Parathyroid adenoma (tissue), 2 donors: ENCODE measurements around the gene TAF1.
"Not testable (repeated sequence)": the region's sequence is repeated elsewhere in the genome, so short reads cannot be mapped to it uniquely, and the experiment has no call there.

ENCODE experiments used
- H2AFZ ChIP-seq: fragments of 300-600 bp; sonication (generic); one replicate; pipeline ENCODE4 v1.7.0; 2017; ENCODE audit warnings: antibody characterized with exemption, mild to moderate bottlenecking
- H3K27ac ChIP-seq: fragments of 300-600 bp; sonication (generic); one replicate; pipeline ENCODE4 v1.7.0; 2017
- H3K27me3 ChIP-seq: fragments of 300-600 bp; sonication (generic); one replicate; pipeline ENCODE4 v1.7.0; 2017; ENCODE audit warnings: low read length; ENCODE audit not compliant: control insufficient read depth, insufficient read depth
- H3K36me3 ChIP-seq: fragments of 300-600 bp; sonication (generic); one replicate; pipeline ENCODE4 v1.7.0; 2017; ENCODE audit warnings: low read length; ENCODE audit not compliant: control insufficient read depth, insufficient read depth
- H3K4me1 ChIP-seq: fragments of 300-600 bp; sonication (generic); one replicate; pipeline ENCODE4 v1.7.0; 2017; ENCODE audit warnings: control low read depth
- H3K4me2 ChIP-seq: fragments of 300-600 bp; sonication (generic); one replicate; pipeline ENCODE4 v1.7.0; 2017; ENCODE audit warnings: low read length
- H3K4me3 ChIP-seq: fragments of 300-600 bp; sonication (generic); one replicate; pipeline ENCODE4 v1.7.0; 2017; ENCODE audit warnings: low read depth, low read length
- H3K79me2 ChIP-seq: fragments of 300-600 bp; sonication (generic); one replicate; pipeline ENCODE4 v1.7.0; 2017; ENCODE audit warnings: control low read depth
- H3K9ac ChIP-seq: fragments of 300-600 bp; sonication (generic); one replicate; pipeline ENCODE4 v1.7.0; 2017; ENCODE audit warnings: mild to moderate bottlenecking
- H3K9me3 ChIP-seq: fragments of 300-600 bp; sonication (generic); one replicate; pipeline ENCODE4 v1.7.0; 2017; ENCODE audit warnings: low read length; ENCODE audit not compliant: control insufficient read depth
- CTCF ChIP-seq: fragments of 300-600 bp; sonication (generic); IDR thresholded peaks from one replicate; pipeline ENCODE4 v1.7.0; 2017; ENCODE audit warnings: antibody characterized with exemption, mild to moderate bottlenecking
- donor health status: primary hyperparathyroidism.

TAF1 gene

GRCh38 chrX:71450433-71451106 lies 84.4 kb downstream of the TAF1 start:
- no peak overlapping the region for H3K4me3 ChIP-seq
- no peak overlapping the region for H3K4me2 ChIP-seq
- H3K36me3 ChIP-seq, result no peaks in the 10 kb centered on the region
- TF ChIP-seq CTCF, result no peak
- H2AFZ ChIP-seq, result no peak overlapping the region
- H3K9me3 ChIP-seq, result no peaks in the 10 kb centered on the region
- no peak overlapping the region for H3K9ac ChIP-seq
- H3K27me3 ChIP-seq, result no peaks in the 10 kb centered on the region
- H3K79me2 ChIP-seq, result no peaks in the 10 kb centered on the region
- H3K27ac ChIP-seq, result no peak overlapping the region
- H3K4me1 ChIP-seq, result no peaks in the 10 kb centered on the region

DNA sequence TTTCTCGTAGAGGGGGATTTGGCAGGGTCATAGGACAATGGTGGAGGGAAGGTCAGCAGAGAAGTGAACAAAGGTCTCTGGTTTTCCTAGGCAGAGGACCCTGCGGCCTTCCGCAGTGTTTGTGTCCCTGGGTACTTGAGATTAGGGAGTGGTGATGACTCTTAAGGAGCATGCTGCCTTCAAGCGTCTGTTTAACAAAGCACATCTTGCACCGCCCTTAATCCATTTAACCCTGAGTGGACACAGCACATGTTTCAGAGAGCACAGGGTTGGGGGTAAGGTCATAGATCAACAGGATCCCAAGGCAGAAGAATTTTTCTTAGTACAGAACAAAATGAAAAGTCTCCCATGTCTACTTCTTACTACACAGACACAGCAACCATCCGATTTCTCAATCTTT lies 85.4 kb downstream of the TAF1 start:
- not testable (repeated sequence) for H3K4me2 ChIP-seq, H3K4me3 ChIP-seq, H3K4me1 ChIP-seq, H3K27ac ChIP-seq, H2AFZ ChIP-seq, H3K9me3 ChIP-seq, H3K79me2 ChIP-seq, H3K36me3 ChIP-seq, H3K27me3 ChIP-seq, H3K9ac ChIP-seq

DNA sequence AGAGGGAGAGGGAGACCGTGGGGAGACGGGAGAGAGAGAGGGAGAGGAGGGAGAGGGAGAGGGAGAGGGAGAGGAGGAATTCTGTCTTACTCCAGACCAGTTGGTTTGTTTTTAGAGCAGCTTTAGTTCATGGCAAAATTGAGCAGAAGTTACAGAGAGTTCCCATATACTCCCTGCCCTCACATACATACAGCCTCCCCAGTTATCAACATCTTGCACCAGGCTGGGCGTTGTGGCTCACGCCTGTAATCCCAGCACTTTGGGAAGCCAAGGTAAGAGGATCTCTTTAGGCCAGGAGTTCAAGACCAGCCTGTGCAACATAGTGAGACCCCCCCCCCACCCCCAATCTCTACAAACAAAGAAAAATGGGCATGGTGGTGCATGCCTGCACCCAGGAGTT lies 86.9 kb downstream of the TAF1 start:
- H2AFZ ChIP-seq, result no peak overlapping the region
- H3K27ac ChIP-seq, result no peak overlapping the region
- H3K79me2 ChIP-seq, result no peaks in the 10 kb centered on the region
- no peaks in the 10 kb centered on the region for H3K4me1 ChIP-seq
- no peaks in the 10 kb centered on the region for H3K27me3 ChIP-seq
- TF ChIP-seq CTCF, result no peak
- H3K36me3 ChIP-seq, result no peaks in the 10 kb centered on the region
- no peaks in the 10 kb centered on the region for H3K9me3 ChIP-seq
- no peak overlapping the region for H3K9ac ChIP-seq
- no peak overlapping the region for H3K4me2 ChIP-seq
- H3K4me3 ChIP-seq, result no peak overlapping the region

- Histone ChIP-seq H3K9ac (no peak overlapping the region), H3K27ac (no peak overlapping the region), H3K4me2 (no peak overlapping the region), H3K4me1 (no peaks in the 10 kb centered on the region), H3K4me3 (no peak overlapping the region), H3K27me3 (no peaks in the 10 kb centered on the region), H3K9me3 (no peaks in the 10 kb centered on the region), H3K36me3 (no peaks in the 10 kb centered on the region), H2AFZ (no peak overlapping the region), H3K79me2 (no peaks in the 10 kb centered on the region)
- TF ChIP-seq CTCF, result no peak
These were observed 88.1 kb downstream of the TAF1 start for GRCh38 chrX:71454222-71454621.

- Histone ChIP-seq H3K27ac (no peak overlapping the region), H3K9ac (no peak overlapping the region), H3K27me3 (no peaks in the 10 kb centered on the region), H3K4me2 (no peak overlapping the region), H3K9me3 (no peaks in the 10 kb centered on the region), H3K4me3 (no peak overlapping the region), H3K36me3 (no peaks in the 10 kb centered on the region), H3K4me1 (no peaks in the 10 kb centered on the region), H2AFZ (no peak overlapping the region), H3K79me2 (no peaks in the 10 kb centered on the region)
- no peak for TF ChIP-seq CTCF
These were observed 92.7 kb downstream of the TAF1 start for GRCh38 chrX:71458866-71459265.
